Left lung (tissue), 10 donors: ENCODE results near the gene DEGS1. TPM values are rescaled to one million over a fixed set of nuclear protein-coding genes. Genes with fewer than 3 reads are reported as not detected.
A peak's percentile ranks its signal among the peaks of the same experiment; 100 is the strongest.

Experiments
- ATAC-seq: fragments of 200-7000 bp; cut with Tn5 transposase; one replicate; pipeline ENCODE4 v1.9.1; 2020; ENCODE audit warnings: moderate library complexity
- DNase-seq, 4 donors: peaks; one replicate each; pipeline ENCODE4 v3.0.0-alpha.2; 2013 to 2020
- H3K27ac ChIP-seq, 2 donors: fragments of 200-600 bp; sonication (generic) in 1 of 2; one replicate each; pipeline versions ENCODE4 v1.5.0 to v1.8.0; 2020 to 2021
- H3K27me3 ChIP-seq, 2 donors: fragments of 200-600 bp; sonication (generic) in 1 of 2; one replicate each; pipeline versions ENCODE4 v1.5.0 to v1.8.0; 2020 to 2021
- H3K36me3 ChIP-seq, 2 donors: fragments of 200-600 bp; sonication (generic) in 1 of 2; one replicate each; pipeline versions ENCODE4 v1.5.0 to v1.8.0; 2020 to 2021
- H3K4me1 ChIP-seq, 2 donors: fragments of 200-600 bp; one replicate each; pipeline ENCODE4 v1.8.0; 2021
- H3K4me3 ChIP-seq, 2 donors: fragments of 200-600 bp; sonication (generic) in 1 of 2; one replicate each; pipeline versions ENCODE4 v1.5.0 to v1.8.0; 2020 to 2021; ENCODE audit warnings: mild to moderate bottlenecking in 1 of 2
- H3K9me3 ChIP-seq, 2 donors: fragments of 200-600 bp; sonication (generic) in 1 of 2; one replicate each; pipeline versions ENCODE4 v1.5.0 to v1.8.0; 2020 to 2021
- CTCF ChIP-seq, 2 donors: fragments of 200-600 bp; sonication (generic) in 1 of 2; IDR thresholded peaks; one replicate each; pipeline versions ENCODE4 v1.5.0 to v1.8.0; 2021; ENCODE audit warnings: antibody characterized with exemption in 2 of 2
- intact Hi-C, 2 donors: fragments of 100-400 bp; cut with DNase I; formaldehyde crosslinking; loops; one replicate each; pipeline versions ENCODE4 v1.11.2 to v1.14.2; 2022
- polyA plus RNA-seq, 6 donors: library from polyadenylated mRNA; unstranded; fragments of 120-200 nt; gene quantifications; one replicate each; pipeline ENCODE4 v1.2.1, GENCODE V29; 2013; ENCODE audit not compliant: insufficient read length in 6 of 6
- total RNA-seq, 2 donors: library from RNA; stranded (reverse); fragmentation: NEBNext Ultra II Directional; extraction: Animal tissue kit (Norgen Biotek cat#: 25700); gene quantifications; one replicate each; pipeline ENCODE4 v1.2.1, GENCODE V29; 2021
- donor health status: DM: no; HTN: yes; CAD: no.
- donor health status: DM: no; HTN: no; CAD: no.

DEGS1 gene
- total and polyA plus RNA-seq, 8 donors, result 51.2 to 92.2 (median 60.8) TPM

- no peaks in the 10 kb centered on the region for H3K9me3 ChIP-seq
- DNase-seq (no peak), ATAC-seq (no peak)
- H3K27ac ChIP-seq, result peak overlapping the region in 1 of 2 donors; percentile 85
- H3K4me3 ChIP-seq, result no peak overlapping the region
- no peaks in the 10 kb centered on the region for H3K27me3 ChIP-seq
- H3K36me3 ChIP-seq, result no peaks in the 10 kb centered on the region
- peaks cover 0 to 32% of the 10 kb centered on the region in 2 donors for H3K4me1 ChIP-seq
- no peak for TF ChIP-seq CTCF (IDR thresholded peaks at IDR 0.05)
- intact Hi-C loops, result no loop called here
These were observed 12.7 kb upstream of the DEGS1 start for GRCh38 chr1:224170343-224170742.

GRCh38 chr1:224170748-224171478 is 12.1 kb upstream of the DEGS1 start:
- no peaks in the 10 kb centered on the region for H3K36me3 ChIP-seq
- DNase-seq, result peak in 1 of 4 donors; percentile 35

GRCh38 chr1:224172229-224172628 is 10.8 kb upstream of the DEGS1 start:
- Histone ChIP-seq H3K27ac (no peak overlapping the region), H3K9me3 (no peaks in the 10 kb centered on the region), H3K4me1 (peaks cover 0 to 37% of the 10 kb centered on the region in 2 donors), H3K27me3 (no peaks in the 10 kb centered on the region), H3K36me3 (no peaks in the 10 kb centered on the region), H3K4me3 (no peak overlapping the region)
- intact Hi-C loops, result no loop called here
- DNase-seq, result no peak
- ATAC-seq, result no peak
- TF ChIP-seq CTCF (IDR thresholded peaks at IDR 0.05), result no peak

More at GRCh38 chr1:224170748-224171478, 12.1 kb upstream of the DEGS1 start:
- TF ChIP-seq CTCF (IDR thresholded peaks at IDR 0.05), result peak in 1 of 2 donors; percentile 19
- no peaks in the 10 kb centered on the region for H3K9me3 ChIP-seq
- ATAC-seq, result peak; percentile 87
- peak overlapping the region in 1 of 2 donors; percentile 85 for H3K27ac ChIP-seq
- intact Hi-C loops, result no loop called here
- no peaks in the 10 kb centered on the region for H3K27me3 ChIP-seq
- H3K4me1 ChIP-seq, result peaks cover 0 to 37% of the 10 kb centered on the region in 2 donors
- no peak overlapping the region for H3K4me3 ChIP-seq

- TF ChIP-seq CTCF (IDR thresholded peaks at IDR 0.05), result no peak
- H3K4me1 ChIP-seq, result peaks cover 0 to 32% of the 10 kb centered on the region in 2 donors
- no peaks in the 10 kb centered on the region for H3K27me3 ChIP-seq
- ATAC-seq (no peak), DNase-seq (no peak)
- H3K27ac ChIP-seq, result no peak overlapping the region
- H3K36me3 ChIP-seq, result no peaks in the 10 kb centered on the region
- no peak overlapping the region for H3K4me3 ChIP-seq
- H3K9me3 ChIP-seq, result no peaks in the 10 kb centered on the region
- intact Hi-C loops, result no loop called here
These were observed 9.5 kb upstream of the DEGS1 start for GRCh38 chr1:224173523-224173922.

GRCh38 chr1:224175617-224176016 is 7.4 kb upstream of the DEGS1 start:
- no peak overlapping the region for H3K4me3 ChIP-seq
- H3K4me1 ChIP-seq, result peaks cover 0 to 14% of the 10 kb centered on the region in 2 donors
- intact Hi-C loops, result no loop called here
- H3K27me3 ChIP-seq, result no peaks in the 10 kb centered on the region
- DNase-seq (peak in 2 of 4 donors; percentile 31 to 39), ATAC-seq (peak; percentile 66)
- H3K27ac ChIP-seq, result no peak overlapping the region
- no peaks in the 10 kb centered on the region for H3K36me3 ChIP-seq
- H3K9me3 ChIP-seq, result no peaks in the 10 kb centered on the region
- no peak for TF ChIP-seq CTCF (IDR thresholded peaks at IDR 0.05)
